SK-N-SH (cell line): Measurements from ENCODE around the gene MINK1. TPM values are rescaled to one million over a fixed set of nuclear protein-coding genes. Genes with fewer than 3 reads are reported as not detected.

ENCODE experiments used
- CTCF ChIA-PET: fragments of 300-600, 350-600 bp; formaldehyde crosslinking; extraction: SDS; loops from one replicate; lab custom pipeline; 2021; lab: Yijun Ruan, JAX
- POLR2A ChIA-PET: fragments of 350-600 bp; sonication (Branson Sonifier 250); formaldehyde crosslinking; extraction: SDS; loops from one replicate; lab custom pipeline; 2020; ENCODE audit warnings: antibody characterized with exemption, inconsistent platforms; lab: Yijun Ruan, JAX
- DNase-seq: peaks from one replicate; pipeline ENCODE4 v3.0.0; 2012
- H2AFZ ChIP-seq: fragments of 200-600 bp; sonication (generic); 2 replicates; pipeline ENCODE4 v1.8.1; 2016; ENCODE audit warnings: antibody characterized with exemption, mild to moderate bottlenecking, low read depth
- H3F3A ChIP-seq: fragments of 200-600 bp; sonication (generic); replicated peaks from 2 replicates; pipeline ENCODE3; 2016; ENCODE audit warnings: antibody characterized with exemption, mild to moderate bottlenecking; ENCODE audit not compliant: insufficient read depth
- H3K27ac ChIP-seq, 2 experiments: fragments of 200-500 bp in 1 of 2; fragments of 200-600 bp in 1 of 2; sonication (Bioruptor generic) in 1 of 2; sonication (generic), shearing (Covaris generic) in 1 of 2; 2 replicates each; pipeline versions ENCODE4 v1.5.1 to v1.6.1; 2014 to 2016; ENCODE audit warnings: low read depth in 2 of 2, inconsistent platforms in 1 of 2, low read length in 1 of 2, mild to moderate bottlenecking in 1 of 2, mixed read lengths in 1 of 2
- H3K27me3 ChIP-seq: fragments of 200-600 bp; sonication (generic), shearing (Covaris generic); 2 replicates; pipeline ENCODE4 v1.6.1; 2016; ENCODE audit warnings: mixed run types; ENCODE audit not compliant: insufficient read depth
- H3K36me3 ChIP-seq, 2 experiments: fragments of 200-500 bp in 1 of 2; fragments of 200-600 bp in 1 of 2; sonication (Bioruptor generic) in 1 of 2; sonication (generic) in 1 of 2; replicated peaks in 1 of 2; 2 replicates each; pipeline versions ENCODE3 to v1.5.1; 2014 to 2016; ENCODE audit warnings: low read length in 1 of 2, mild to moderate bottlenecking in 1 of 2; ENCODE audit not compliant: insufficient read depth in 2 of 2, control insufficient read depth in 1 of 2
- H3K4me1 ChIP-seq, 2 experiments: fragments of 200-500 bp in 1 of 2; fragments of 200-600 bp in 1 of 2; sonication (Bioruptor generic) in 1 of 2; sonication (generic), shearing (Covaris generic) in 1 of 2; 2 replicates each; pipeline versions ENCODE4 v1.5.1 to v1.6.1; 2014 to 2016; ENCODE audit warnings: low read depth in 1 of 2, low read length in 1 of 2, mixed run types in 1 of 2; ENCODE audit not compliant: insufficient read depth in 2 of 2, control insufficient read depth in 1 of 2
- H3K4me2 ChIP-seq: fragments of 200-600 bp; sonication (generic), shearing (Covaris generic); 2 replicates; pipeline ENCODE4 v1.6.1; 2017; ENCODE audit warnings: mixed run types
- H3K4me3 ChIP-seq, 2 experiments: fragments of 200-500 bp in 1 of 2; fragments of 200-600 bp in 1 of 2; sonication (Bioruptor generic) in 1 of 2; sonication (generic), shearing (Covaris generic) in 1 of 2; 2 replicates each; pipeline versions ENCODE4 v1.5.1 to v1.8.1; 2014 to 2016; ENCODE audit warnings: low read depth in 2 of 2, inconsistent platforms in 1 of 2, low read length in 1 of 2, mild to moderate bottlenecking in 1 of 2, mixed read lengths in 1 of 2, moderate library complexity in 1 of 2
- H3K79me2 ChIP-seq: fragments of 200-600 bp; sonication (generic); 2 replicates; pipeline ENCODE4 v1.8.1; 2017; ENCODE audit warnings: mild to moderate bottlenecking; ENCODE audit not compliant: insufficient read depth
- H3K9ac ChIP-seq: fragments of 200-600 bp; sonication (generic); 2 replicates; pipeline ENCODE4 v1.6.1; 2017; ENCODE audit warnings: mixed run types
- H3K9me2 ChIP-seq: fragments of 200-600 bp; sonication (generic); 2 replicates; pipeline ENCODE4 v1.6.1; 2017; ENCODE audit warnings: mixed run types
- H3K9me3 ChIP-seq: fragments of 200-600 bp; sonication (generic); 2 replicates; pipeline ENCODE4 v1.6.1; 2017; ENCODE audit warnings: mixed run types, mild to moderate bottlenecking, moderate library complexity
- H4K20me1 ChIP-seq: fragments of 200-600 bp; sonication (generic); 2 replicates; pipeline ENCODE4 v1.6.1; 2017; ENCODE audit warnings: mild to moderate bottlenecking, mixed run types; ENCODE audit not compliant: insufficient read depth
- CHD2 ChIP-seq: fragments of 150-350 bp; IDR thresholded peaks from 2 replicates; pipeline ENCODE4 v1.6.1; 2018; ENCODE audit warnings: low read length; ENCODE audit not compliant: partially characterized antibody
- EZH2phosphoT487 ChIP-seq: fragments of 200-600 bp; sonication (generic); IDR thresholded peaks from 2 replicates; pipeline ENCODE4 v1.6.1; 2017; ENCODE audit warnings: low read depth, mixed run types, mild to moderate bottlenecking, antibody characterized with exemption, moderate library complexity, borderline replicate concordance
- MXI1 ChIP-seq: IDR thresholded peaks from 2 replicates; pipeline ENCODE4 v1.6.1; 2012; ENCODE audit warnings: mild to moderate bottlenecking, low read depth, low read length, improper control_type of control experiment
- NFIC ChIP-seq: IDR thresholded peaks from 2 replicates; pipeline ENCODE4 v1.4.0; 2012; ENCODE audit warnings: borderline replicate concordance
- NRF1 ChIP-seq: IDR thresholded peaks from 2 replicates; pipeline ENCODE4 v1.6.1; 2012; ENCODE audit warnings: low read depth, mild to moderate bottlenecking, low read length
- POLR2AphosphoS5 ChIP-seq: IDR thresholded peaks from 2 replicates; pipeline ENCODE4 v1.6.1; 2012; ENCODE audit warnings: low read depth, low read length
- RFX5 ChIP-seq: IDR thresholded peaks from 2 replicates; pipeline ENCODE4 v1.6.1; 2012; ENCODE audit warnings: mild to moderate bottlenecking, improper control_type of control experiment, low read length
- SIN3A ChIP-seq: IDR thresholded peaks from 2 replicates; pipeline ENCODE4 v1.6.1; 2012; ENCODE audit warnings: low read depth, mild to moderate bottlenecking, low read length, moderate library complexity, borderline replicate concordance
- TAF1 ChIP-seq: IDR thresholded peaks from 2 replicates; pipeline ENCODE4 v1.6.1; 2012; ENCODE audit warnings: low read depth, mild to moderate bottlenecking, low read length, moderate library complexity, borderline replicate concordance
- TCF12 ChIP-seq: IDR thresholded peaks from 2 replicates; pipeline ENCODE4 v1.4.0; 2012
- TEAD4 ChIP-seq: IDR thresholded peaks from 2 replicates; pipeline ENCODE4 v1.4.0; 2012; ENCODE audit warnings: mild to moderate bottlenecking, borderline replicate concordance; ENCODE audit not compliant: insufficient read depth
- YY1 ChIP-seq: IDR thresholded peaks from 2 replicates; pipeline ENCODE4 v1.4.0; 2012; ENCODE audit warnings: low read depth, mild to moderate bottlenecking
- WGBS: methylation state at CpG from one replicate; pipeline ENCODE4 v1.1.6; 2017; ENCODE audit warnings: low lambda C conversion rate; 5-methylcytosine and 5-hydroxymethylcytosine counted together
- polyA plus RNA-seq, 3 experiments: library from polyadenylated mRNA; depleted of rRNA; stranded (reverse); fragments of >200 nt; gene quantifications; 2 replicates each; pipeline ENCODE4 v1.2.3, GENCODE V29; 2012
- TF ChIP-seq, protein P1 (sequence below): IDR thresholded peaks from 2 replicates; pipeline ENCODE4 v1.4.0; 2012; ENCODE audit warnings: low read depth, borderline replicate concordance
- TF ChIP-seq, protein P2 (sequence below): IDR thresholded peaks from 2 replicates; pipeline ENCODE4 v1.6.1; 2012; ENCODE audit warnings: mild to moderate bottlenecking, low read depth, low read length, moderate library complexity
- TF ChIP-seq, protein P3 (sequence below): IDR thresholded peaks from 2 replicates; pipeline ENCODE4; 2012

MINK1 gene
- polyA plus RNA-seq, 1 of the 3 experiments (the other 2 are of a cell fraction): 64.7 TPM

DNA sequence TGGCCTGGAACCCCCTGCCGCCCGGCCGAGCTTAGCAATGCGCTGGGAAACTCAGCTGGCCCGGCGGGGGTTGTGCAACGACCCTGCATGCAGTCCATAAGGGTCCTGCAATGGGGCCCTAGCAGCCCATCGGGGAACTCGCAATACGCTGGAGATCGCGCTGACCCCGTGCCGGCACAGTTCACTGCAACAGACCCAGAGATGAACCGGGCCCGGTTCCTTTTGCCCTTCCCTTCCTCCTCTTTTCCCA lies 106.3 kb downstream of the MINK1 start:
- H3K79me2 ChIP-seq: peaks cover 58% of the 10 kb centered on the region
- peaks cover 13 to 24% of the 10 kb centered on the region in 2 experiments; a peak in 2 of 4 replicates for H3K4me1 ChIP-seq
- H3K9me3 ChIP-seq: no peaks in the 10 kb centered on the region
- no peaks in the 10 kb centered on the region for H3K9me2 ChIP-seq
- ChIA-PET POLR2A (interaction anchor here (0.9 to 2.0 kb wide), 5 partner anchors 12 to 31 kb away, joined by 3 to 35 read pairs (median 16); partner anchors contain the start of genes ENO3 and SPAG7), CTCF (interaction anchor here (0.9 to 3.9 kb wide), 6 partner anchors 28 to 122 kb away, joined by 3 to 29 read pairs (median 4); partner anchors contain the start of genes CHRNE and SPAG7)
- TF ChIP-seq, protein P1, sequence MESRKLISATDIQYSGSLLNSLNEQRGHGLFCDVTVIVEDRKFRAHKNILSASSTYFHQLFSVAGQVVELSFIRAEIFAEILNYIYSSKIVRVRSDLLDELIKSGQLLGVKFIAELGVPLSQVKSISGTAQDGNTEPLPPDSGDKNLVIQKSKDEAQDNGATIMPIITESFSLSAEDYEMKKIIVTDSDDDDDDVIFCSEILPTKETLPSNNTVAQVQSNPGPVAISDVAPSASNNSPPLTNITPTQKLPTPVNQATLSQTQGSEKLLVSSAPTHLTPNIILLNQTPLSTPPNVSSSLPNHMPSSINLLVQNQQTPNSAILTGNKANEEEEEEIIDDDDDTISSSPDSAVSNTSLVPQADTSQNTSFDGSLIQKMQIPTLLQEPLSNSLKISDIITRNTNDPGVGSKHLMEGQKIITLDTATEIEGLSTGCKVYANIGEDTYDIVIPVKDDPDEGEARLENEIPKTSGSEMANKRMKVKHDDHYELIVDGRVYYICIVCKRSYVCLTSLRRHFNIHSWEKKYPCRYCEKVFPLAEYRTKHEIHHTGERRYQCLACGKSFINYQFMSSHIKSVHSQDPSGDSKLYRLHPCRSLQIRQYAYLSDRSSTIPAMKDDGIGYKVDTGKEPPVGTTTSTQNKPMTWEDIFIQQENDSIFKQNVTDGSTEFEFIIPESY: no peak
- no peak for TF ChIP-seq SIN3A
- TF ChIP-seq RFX5: no peak
- no peak for TF ChIP-seq TEAD4
- TF ChIP-seq EZH2phosphoT487: no peak
- TF ChIP-seq, protein P2, sequence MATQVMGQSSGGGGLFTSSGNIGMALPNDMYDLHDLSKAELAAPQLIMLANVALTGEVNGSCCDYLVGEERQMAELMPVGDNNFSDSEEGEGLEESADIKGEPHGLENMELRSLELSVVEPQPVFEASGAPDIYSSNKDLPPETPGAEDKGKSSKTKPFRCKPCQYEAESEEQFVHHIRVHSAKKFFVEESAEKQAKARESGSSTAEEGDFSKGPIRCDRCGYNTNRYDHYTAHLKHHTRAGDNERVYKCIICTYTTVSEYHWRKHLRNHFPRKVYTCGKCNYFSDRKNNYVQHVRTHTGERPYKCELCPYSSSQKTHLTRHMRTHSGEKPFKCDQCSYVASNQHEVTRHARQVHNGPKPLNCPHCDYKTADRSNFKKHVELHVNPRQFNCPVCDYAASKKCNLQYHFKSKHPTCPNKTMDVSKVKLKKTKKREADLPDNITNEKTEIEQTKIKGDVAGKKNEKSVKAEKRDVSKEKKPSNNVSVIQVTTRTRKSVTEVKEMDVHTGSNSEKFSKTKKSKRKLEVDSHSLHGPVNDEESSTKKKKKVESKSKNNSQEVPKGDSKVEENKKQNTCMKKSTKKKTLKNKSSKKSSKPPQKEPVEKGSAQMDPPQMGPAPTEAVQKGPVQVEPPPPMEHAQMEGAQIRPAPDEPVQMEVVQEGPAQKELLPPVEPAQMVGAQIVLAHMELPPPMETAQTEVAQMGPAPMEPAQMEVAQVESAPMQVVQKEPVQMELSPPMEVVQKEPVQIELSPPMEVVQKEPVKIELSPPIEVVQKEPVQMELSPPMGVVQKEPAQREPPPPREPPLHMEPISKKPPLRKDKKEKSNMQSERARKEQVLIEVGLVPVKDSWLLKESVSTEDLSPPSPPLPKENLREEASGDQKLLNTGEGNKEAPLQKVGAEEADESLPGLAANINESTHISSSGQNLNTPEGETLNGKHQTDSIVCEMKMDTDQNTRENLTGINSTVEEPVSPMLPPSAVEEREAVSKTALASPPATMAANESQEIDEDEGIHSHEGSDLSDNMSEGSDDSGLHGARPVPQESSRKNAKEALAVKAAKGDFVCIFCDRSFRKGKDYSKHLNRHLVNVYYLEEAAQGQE: no peak
- 1% methylated on average over 10 of the region's 16 CpGs for WGBS
- peaks cover 38% of the 10 kb centered on the region for H3F3A ChIP-seq
- H3K27ac ChIP-seq: peak overlapping the region; percentile 94 to 98
- H3K4me2 ChIP-seq: peak overlapping the region; percentile 98
- peak overlapping the region; percentile 80 to 86 for H3K4me3 ChIP-seq
- H3K27me3 ChIP-seq: no peaks in the 10 kb centered on the region
- H2AFZ ChIP-seq: peak overlapping the region; percentile 69; the same call in 1 of the 2 replicates
- peak overlapping the region; percentile 83 for H3K9ac ChIP-seq
- peaks cover 14% of the 10 kb centered on the region for H4K20me1 ChIP-seq
- peaks cover 26 to 30% of the 10 kb centered on the region in 2 experiments for H3K36me3 ChIP-seq
- DNase-seq: no peak

DNA sequence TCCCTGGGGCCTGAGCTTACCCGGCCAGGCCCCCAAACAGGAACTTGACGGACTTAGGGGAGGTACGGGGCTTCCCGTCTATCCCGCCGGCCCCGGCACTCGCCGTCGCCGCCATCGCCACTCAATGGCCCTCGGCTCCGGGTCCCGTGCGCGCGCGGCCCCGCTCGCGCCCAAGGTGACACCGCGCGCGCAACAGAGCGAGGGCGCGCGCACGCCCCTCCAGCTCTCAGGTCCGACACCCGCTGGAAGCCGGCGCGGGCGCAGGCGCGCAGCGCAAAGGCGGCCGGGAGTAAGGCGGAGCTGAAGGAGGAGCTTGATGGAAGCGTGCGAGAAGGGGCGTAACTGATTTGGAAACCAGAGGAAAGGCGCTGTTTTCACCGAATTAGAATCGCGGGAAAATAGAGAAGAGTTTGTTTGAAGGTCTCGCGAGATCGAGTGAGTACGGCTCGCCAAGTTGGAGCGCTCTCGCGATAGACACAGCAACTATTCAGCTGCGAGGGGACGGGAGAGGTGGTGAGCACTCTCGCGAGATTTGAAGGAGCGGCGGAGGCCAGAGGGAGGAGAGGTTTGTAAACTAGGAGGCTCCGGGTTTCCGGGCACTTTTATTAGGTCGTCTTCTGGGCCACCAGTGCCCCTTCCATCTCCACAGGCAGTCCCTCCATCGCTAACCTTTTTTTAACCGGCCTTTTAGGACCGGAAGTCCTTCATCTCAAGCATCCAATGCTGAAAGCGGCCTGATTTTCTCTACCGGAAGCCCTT lies 106.8 kb downstream of the MINK1 start, which contains the start of the genes RNF167 and SLC25A11:
Gene RNF167 (plus strand): TSS at position 473 of the 759 bp plus-strand sequence. CDS start 642 bp downstream, outside the sequence.
Gene SLC25A11 (minus strand): TSS at position 251 of the 759 bp plus-strand sequence. CDS start 136 bp downstream, at position 115.
- peak; percentile 98 for DNase-seq
- Histone ChIP-seq H3K36me3 (peaks cover 30 to 35% of the 10 kb centered on the region in 2 experiments), H2AFZ (peak within 1 kb of the TSS; percentile 74), H3K4me1 (peaks cover 16 to 27% of the 10 kb centered on the region in 2 experiments; a peak in 3 of 4 replicates), H3K4me3 (peak within 1 kb of the TSS; percentile 80 to 86), H3K9me3 (no peaks in the 10 kb centered on the region), H3K9ac (peak within 1 kb of the TSS; percentile 83), H3F3A (peaks cover 42% of the 10 kb centered on the region), H3K27me3 (no peaks in the 10 kb centered on the region), H3K9me2 (no peaks in the 10 kb centered on the region), H3K4me2 (peak within 1 kb of the TSS; percentile 98), H3K27ac (peak within 1 kb of the TSS; percentile 94 to 98), H3K79me2 (peaks cover 63% of the 10 kb centered on the region), H4K20me1 (peaks cover 19% of the 10 kb centered on the region)
- under 1% methylated on average over 56 of the region's 72 CpGs for WGBS
- CTCF ChIA-PET: interaction anchor here (1.0 to 3.9 kb wide), 8 partner anchors 9 to 122 kb away, joined by 3 to 29 read pairs (median 3); partner anchors contain the start of genes CHRNE, PFN1 and SPAG7
- TF ChIP-seq MXI1 (peak; percentile 84), NFIC (no peak), POLR2AphosphoS5 (peak; percentile 64; the same call in 1 of the 2 replicates), CHD2 (peak; percentile 99), NRF1 (peak; percentile 93), TCF12 (no peak), TAF1 (peak; percentile 46), YY1 (0 out of 2 replicates have a peak, but pooled peaks have one; percentile 49), SIN3A (peak; percentile 99)
- TF ChIP-seq, protein P3, sequence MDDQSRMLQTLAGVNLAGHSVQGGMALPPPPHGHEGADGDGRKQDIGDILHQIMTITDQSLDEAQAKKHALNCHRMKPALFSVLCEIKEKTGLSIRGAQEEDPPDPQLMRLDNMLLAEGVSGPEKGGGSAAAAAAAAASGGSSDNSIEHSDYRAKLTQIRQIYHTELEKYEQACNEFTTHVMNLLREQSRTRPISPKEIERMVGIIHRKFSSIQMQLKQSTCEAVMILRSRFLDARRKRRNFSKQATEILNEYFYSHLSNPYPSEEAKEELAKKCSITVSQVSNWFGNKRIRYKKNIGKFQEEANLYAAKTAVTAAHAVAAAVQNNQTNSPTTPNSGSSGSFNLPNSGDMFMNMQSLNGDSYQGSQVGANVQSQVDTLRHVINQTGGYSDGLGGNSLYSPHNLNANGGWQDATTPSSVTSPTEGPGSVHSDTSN: no peak
- TF ChIP-seq, protein P1: peak; percentile 99
- POLR2A ChIA-PET: interaction anchor here (0.8 to 2.0 kb wide), 6 partner anchors 12 to 40 kb away, joined by 3 to 35 read pairs (median 10); partner anchors contain the start of genes ENO3 and SPAG7
